IPS-NIHi7 (cell line): Measurements from ENCODE around the gene BTBD2.

ENCODE experiments used
- DNase-seq: peaks from one replicate; pipeline ENCODE4 v3.0.0; 2012; ENCODE audit warnings: mixed read lengths; ENCODE audit errors: extremely low spot score

Gene BTBD2

GRCh38 chr19:1959928-1960589, 55.5 kb downstream of the BTBD2 start:
- DNase-seq = no peak

DNA sequence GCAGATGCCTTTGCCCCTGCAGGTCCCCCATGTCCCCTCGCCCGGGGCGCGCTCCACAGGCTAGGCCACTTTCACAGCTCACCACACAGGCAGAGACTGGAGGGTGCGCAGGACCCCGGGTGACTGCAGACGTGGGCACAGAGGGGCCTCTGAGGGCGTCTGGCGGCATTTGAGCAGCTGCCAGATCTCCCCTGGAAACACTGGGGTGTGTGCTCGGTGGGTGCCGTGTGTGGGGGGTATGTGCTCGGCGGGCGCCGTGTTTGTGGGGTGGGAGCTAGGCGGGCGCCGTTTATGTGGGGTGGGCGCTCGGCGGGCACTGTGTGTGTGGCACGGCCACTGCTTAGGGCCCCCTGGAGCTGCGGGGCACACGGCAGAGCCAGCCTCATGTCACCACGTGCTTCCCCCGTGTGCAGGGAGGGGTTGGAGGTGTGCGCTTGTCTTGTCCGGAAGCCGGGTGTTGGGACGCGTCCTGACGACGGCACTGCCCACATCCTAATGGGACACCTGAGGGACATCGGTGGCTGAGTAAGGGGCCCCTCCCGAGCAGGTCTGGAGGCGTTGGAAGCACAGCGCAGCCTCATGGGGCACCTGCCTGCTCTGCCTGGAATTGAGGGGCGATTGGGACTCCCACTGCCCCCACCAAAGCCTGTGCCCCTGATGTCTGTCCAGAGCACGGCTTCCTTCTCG, 57.8 kb downstream of the BTBD2 start:
- DNase-seq = no peak

DNA sequence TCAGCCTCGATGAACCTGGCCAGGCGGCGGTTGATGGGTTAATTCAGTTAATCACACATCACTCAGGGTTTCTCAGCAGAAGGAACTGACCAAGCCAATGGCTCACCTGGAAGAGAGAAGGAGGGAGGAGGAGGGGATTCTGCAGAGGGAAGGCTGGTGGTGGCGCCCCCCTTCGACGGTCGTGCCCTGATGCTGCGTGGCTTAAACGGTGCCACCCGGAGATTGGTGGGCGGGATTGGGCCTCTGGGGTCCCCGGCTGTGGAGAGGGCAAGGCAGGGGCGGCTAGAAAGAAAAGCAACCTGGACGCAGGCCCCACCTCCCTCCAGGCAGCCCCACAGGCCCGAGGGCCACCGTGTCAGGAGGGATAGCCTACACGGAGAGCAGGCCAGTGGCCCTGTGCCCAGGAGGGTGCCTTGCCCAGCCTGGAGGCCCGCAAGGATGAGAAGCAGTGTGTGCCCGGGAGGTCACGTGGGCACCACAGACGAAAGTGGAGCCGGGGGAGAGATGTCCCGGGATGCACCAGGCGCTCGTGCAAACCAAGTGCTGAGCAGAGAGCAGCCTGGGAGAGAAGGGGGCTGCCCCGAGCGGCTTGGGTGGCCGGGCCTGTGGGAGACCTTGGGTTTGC, 58.5 kb downstream of the BTBD2 start:
- DNase-seq = peak; percentile 74

- DNase-seq = no peak
Measured at GRCh38 chr19:1956122-1956494, 59.4 kb downstream of the BTBD2 start.

- DNase-seq = no peak
Measured at GRCh38 chr19:1955171-1956121, 60.1 kb downstream of the BTBD2 start.

GRCh38 chr19:1954532-1954933, 61.0 kb downstream of the BTBD2 start:
- DNase-seq = no peak

- no peak for DNase-seq
Measured at GRCh38 chr19:1953441-1954094, 61.9 kb downstream of the BTBD2 start.

DNA sequence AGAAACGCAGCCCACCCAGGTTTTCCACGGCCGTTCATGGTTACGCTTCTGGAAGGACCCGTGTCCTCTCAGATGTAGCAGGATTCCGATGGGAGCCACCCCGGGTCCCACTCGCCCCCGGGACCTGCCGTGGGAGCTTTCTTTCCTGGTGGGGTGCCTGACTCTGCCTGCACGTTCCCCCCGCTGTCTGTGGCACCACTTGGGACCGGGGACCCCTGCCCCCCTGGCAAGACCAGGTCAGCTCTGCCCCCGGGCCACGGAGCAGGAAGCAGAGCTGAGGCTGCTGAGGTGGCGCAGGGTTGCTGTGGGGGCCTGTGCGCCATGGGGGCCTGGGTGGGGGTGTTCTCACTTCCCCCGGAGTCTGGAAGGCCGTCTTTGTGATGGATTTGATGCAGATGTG, 62.5 kb downstream of the BTBD2 start:
- no peak for DNase-seq

DNA sequence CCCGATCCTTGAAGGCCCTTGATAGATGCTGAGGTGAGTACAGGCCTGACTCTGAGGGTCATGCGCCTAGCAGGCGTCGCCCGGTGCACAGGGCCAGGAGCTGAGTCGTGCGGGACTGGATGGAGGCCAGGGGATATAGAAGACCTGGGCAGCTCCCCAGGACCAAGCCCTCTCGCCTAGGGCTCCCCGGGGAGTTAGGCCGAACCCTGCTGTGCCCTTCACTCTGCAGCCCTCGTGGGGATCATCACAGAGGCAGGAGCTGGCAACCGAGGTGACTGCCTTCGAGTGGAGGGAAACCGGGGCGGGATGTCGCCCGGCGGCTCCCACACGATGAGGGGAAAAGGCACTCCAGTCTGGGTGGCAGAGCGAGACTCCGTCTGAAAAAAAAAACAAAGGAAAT, 62.9 kb downstream of the BTBD2 start:
- no peak for DNase-seq

DNA sequence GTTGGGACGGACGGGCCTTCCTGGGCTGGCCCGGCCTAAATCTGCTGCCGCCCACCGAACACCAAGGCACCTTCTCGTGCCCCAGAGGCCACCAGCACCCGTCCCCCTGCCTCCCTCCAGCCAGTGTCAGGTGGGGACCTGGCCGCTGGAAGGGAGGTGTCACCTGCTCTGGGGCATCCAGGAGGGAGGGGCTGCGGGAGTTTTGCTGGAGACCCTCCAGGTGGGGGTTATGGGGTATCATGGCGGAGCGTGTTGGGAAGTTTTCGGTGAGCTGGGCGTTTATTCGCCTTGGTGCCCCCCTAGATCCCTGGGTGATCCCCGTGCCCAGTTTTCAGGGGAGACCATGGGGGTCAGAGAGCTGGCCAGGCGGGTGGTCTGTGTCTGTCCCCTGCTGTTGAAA, 64.9 kb downstream of the BTBD2 start:
- DNase-seq = no peak

DNA sequence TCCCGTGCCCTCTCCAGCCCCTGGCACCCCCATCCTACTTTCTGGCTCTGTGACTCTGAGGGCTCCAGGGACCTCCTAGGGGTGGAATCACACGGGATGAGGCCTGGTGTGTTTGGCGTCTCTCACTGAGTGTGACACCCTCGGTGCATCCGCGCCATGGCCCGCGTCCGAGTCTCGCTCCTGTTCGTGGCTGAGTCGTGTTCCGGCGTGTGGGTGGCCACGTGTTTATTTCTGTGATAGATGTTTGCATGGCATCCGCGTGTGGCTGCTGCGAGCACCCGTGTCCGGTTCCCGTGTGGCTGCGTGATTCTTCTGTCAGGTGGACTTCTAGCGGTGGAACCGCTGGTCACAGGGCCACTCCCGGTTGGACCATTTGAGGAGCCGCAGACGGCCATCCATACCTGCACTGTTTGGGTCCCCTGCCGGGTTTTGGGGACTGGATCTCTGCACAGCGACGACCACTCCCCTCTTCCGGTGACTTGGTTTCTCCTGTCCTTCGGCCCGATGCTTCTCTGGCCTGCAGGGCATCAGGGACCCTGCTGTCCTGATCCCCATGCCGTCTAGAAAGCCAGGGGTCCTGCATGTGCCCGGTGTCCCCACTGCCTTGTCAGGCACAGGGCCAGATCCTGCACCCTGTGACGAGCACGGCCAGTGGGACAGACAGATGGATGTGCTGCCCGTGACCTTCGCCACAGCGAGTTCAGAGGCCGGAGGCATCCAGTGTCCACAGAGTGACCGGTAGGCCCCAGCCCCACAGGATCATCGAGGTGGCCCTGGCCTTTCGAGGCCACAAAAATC, 66.0 kb downstream of the BTBD2 start:
- DNase-seq = no peak

DNA sequence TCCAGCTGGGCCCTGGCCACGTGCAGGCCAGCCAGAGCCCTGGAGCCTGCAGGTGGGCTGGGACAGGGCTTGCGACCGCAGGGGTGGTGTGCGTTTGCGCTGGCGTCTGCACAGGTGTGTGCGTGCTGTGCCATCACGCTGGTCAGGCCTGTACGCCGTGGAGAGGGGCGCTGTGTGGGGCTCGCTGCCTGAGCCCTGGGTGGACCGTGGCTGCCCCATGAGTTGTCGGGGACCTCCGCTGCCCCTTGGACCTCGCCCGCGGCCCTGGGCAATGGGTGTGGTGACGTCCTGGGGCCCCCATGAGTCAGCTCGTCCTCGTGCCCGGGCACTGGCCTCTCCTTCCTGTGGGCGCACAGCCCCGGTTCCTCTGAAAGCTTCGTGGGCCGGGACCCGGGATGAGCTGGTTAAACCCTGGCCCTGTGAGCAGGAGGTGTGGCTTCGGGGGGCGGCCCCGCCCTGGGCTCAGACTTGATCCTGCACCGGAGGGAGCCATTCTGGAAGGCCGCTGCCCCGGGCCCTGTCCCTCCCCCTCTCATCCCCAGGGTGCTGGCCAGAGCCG, 67.8 kb downstream of the BTBD2 start:
- peak; percentile 57 for DNase-seq

DNA sequence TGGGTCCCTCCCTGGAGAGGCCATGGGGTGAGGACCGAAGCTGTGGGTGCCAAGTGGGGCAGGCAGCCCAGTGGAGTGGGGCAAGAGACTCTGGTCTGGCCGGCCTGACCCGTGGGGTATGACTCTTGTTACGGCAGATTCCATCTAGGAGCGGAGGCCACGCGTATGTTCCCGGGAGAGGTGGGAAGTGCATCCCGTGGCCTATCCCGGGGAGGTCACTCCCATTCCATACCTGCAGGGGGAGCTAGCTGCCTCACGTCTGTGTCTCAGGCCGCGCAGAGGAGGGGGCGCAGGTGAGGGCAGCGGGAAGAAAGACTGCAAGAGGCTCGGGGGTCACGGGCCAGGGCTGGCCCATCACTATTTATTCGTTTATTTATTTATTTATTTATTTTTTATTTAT, 69.6 kb downstream of the BTBD2 start:
- peak; percentile 87 for DNase-seq

- no peak for DNase-seq
Measured at GRCh38 chr19:1944916-1945561, 70.5 kb downstream of the BTBD2 start.

DNA sequence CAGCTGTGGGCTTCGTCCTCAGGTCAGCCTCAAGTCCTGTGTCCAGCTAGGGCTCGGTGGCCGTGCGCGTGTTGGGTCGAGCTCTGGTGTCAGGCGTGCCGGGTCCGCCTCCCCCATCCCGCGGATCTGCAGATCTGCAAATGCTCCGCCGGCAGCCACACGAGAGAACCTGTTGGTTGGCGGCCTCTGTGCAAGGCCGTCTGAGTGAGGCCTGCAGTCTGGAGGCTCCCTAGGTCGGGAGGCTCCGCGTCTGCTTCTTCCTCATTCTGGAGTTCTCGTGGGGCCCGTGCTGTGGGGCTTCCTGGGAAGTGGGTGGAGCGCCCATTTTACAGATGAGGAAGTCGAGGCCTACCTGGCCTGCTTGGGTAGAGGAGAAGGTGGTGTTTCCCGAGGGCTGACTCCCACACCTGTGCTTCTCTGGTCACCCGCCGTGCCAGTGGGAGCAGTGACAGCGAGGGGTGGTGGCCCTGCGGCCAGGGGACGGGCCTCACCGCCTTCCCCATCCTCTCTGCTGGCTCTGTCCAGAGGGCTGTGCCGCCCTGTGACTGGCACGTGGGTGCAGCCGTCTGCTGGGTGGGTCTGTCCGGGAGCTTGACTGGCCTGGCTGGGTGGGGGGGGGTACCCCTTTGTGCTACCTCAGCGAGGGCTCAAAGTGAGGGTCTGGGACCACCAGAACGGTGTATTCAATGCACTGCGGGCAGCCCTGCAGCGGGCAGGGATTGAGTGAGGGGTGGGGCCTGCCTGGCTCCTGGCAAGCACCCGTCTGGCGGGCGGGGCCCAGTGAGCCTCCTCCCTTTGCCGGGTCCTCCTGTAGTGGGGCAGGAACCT, 71.2 kb downstream of the BTBD2 start:
- no peak for DNase-seq

GRCh38 chr19:1943661-1944087, 71.8 kb downstream of the BTBD2 start:
- no peak for DNase-seq

- DNase-seq = no peak
Measured at GRCh38 chr19:1942934-1943555, 72.5 kb downstream of the BTBD2 start.
